Panc1 (cell line): Measurements from ENCODE around the gene CHRND. TPM values are rescaled to one million over a fixed set of nuclear protein-coding genes. Genes with fewer than 3 reads are reported as not detected.

Source experiments
- ATAC-seq: fragments of 200-7000 bp; cut with Tn5 transposase; 2 replicates; pipeline ENCODE4 v1.9.1; 2020; ENCODE audit warnings: mild to moderate bottlenecking, moderate library complexity
- Bru-seq: library from RNA; stranded (reverse); fragments of 400-500 nt; gene quantifications from one replicate; lab custom pipeline; 2021; lab: Mats Ljungman, UMichigan
- BruChase-seq, 2 experiments: library from RNA; stranded (reverse); fragments of 400-500 nt; gene quantifications; one replicate each; lab custom pipeline; 2021; lab: Mats Ljungman, UMichigan
- BruUV-seq: library from RNA; stranded (reverse); fragments of 400-500 nt; replicated peaks from 2 replicates; lab custom pipeline; 2021; lab: Mats Ljungman, UMichigan
- CTCF ChIA-PET: fragments of 300-600 bp; sonication (Branson Sonifier 250); formaldehyde crosslinking; loops from one replicate; lab custom pipeline; 2022; ENCODE audit warnings: antibody characterized with exemption; lab: Charles Lee
- POLR2A ChIA-PET: fragments of 300-600 bp; sonication (Branson Sonifier 250); formaldehyde crosslinking; loops from one replicate; lab custom pipeline; 2022; ENCODE audit warnings: antibody characterized with exemption; lab: Charles Lee
- DNase-seq: peaks from one replicate; pipeline ENCODE4 v3.0.0-alpha.2; 2010; ENCODE audit warnings: low read depth, low spot score
- H3K27ac ChIP-seq: 2 replicates; pipeline ENCODE4 v1.5.1; 2011; ENCODE audit warnings: mild to moderate bottlenecking, low read length, inconsistent platforms
- H3K27me3 ChIP-seq: fragments of 200-500 bp; sonication (Bioruptor generic); 2 replicates; pipeline ENCODE4 v1.6.0; 2014; ENCODE audit warnings: low read length, inconsistent platforms; ENCODE audit not compliant: control insufficient read depth, insufficient read depth
- H3K36me3 ChIP-seq: fragments of 200-500 bp; sonication (Bioruptor generic); 2 replicates; pipeline ENCODE4 v1.5.1; 2014; ENCODE audit warnings: inconsistent platforms, mild to moderate bottlenecking, low read length, moderate library complexity; ENCODE audit not compliant: control insufficient read depth, insufficient read depth
- H3K4me1 ChIP-seq: 2 replicates; pipeline ENCODE4 v1.5.1; 2011; ENCODE audit warnings: inconsistent platforms, mild to moderate bottlenecking, low read length, moderate library complexity; ENCODE audit not compliant: control insufficient read depth, insufficient read depth
- H3K4me3 ChIP-seq, 2 experiments: 2 replicates each; pipeline ENCODE4 v1.5.1; 2011 to 2012; ENCODE audit warnings: low read depth in 2 of 2, low read length in 2 of 2, mild to moderate bottlenecking in 2 of 2, inconsistent platforms in 1 of 2, moderate library complexity in 1 of 2
- H3K9me3 ChIP-seq: fragments of 200-500 bp; sonication (Bioruptor generic); 2 replicates; pipeline ENCODE4 v1.5.1; 2014; ENCODE audit warnings: low read depth, mild to moderate bottlenecking, inconsistent platforms, low read length, moderate library complexity; ENCODE audit not compliant: control insufficient read depth, insufficient read depth
- CTCF ChIP-seq: fragments of 450-650 bp; IDR thresholded peaks from 2 replicates; pipeline ENCODE4 v1.5.1; 2017; ENCODE audit warnings: mild to moderate bottlenecking
- POLR2AphosphoS5 ChIP-seq: IDR thresholded peaks from 2 replicates; pipeline ENCODE4 v1.6.1; 2012; ENCODE audit warnings: mild to moderate bottlenecking, low read depth, low read length, moderate library complexity
- REST ChIP-seq, 2 experiments: IDR thresholded peaks; 2 replicates each; pipeline ENCODE4 v1.6.1; 2011 to 2012; ENCODE audit warnings: low read depth in 2 of 2, control low read depth in 1 of 2, low read length in 1 of 2, mild to moderate bottlenecking in 1 of 2, moderate library complexity in 1 of 2; ENCODE audit not compliant: insufficient read depth in 1 of 2
- SIN3A ChIP-seq: IDR thresholded peaks from 2 replicates; pipeline ENCODE4 v1.6.1; 2012; ENCODE audit warnings: low read depth, mild to moderate bottlenecking, low read length, moderate library complexity, borderline replicate concordance; ENCODE audit not compliant: insufficient read depth
- TCF7L2 ChIP-seq: IDR thresholded peaks from 2 replicates; pipeline ENCODE4 v1.6.1; 2011; ENCODE audit warnings: mild to moderate bottlenecking, low read depth, low read length, inconsistent platforms
- in situ Hi-C: cut with HindIII; loops from 2 replicates; pipeline ENCODE4 v1.10.0; 2016; ENCODE audit warnings: low sequenced_read_pairs, low pct_unique_long_range_greater_than_20kb
- intact Hi-C: fragments of 100-400 bp; cut with micrococcal nuclease; formaldehyde crosslinking; loops from one replicate; pipeline ENCODE4 v1.10.0; 2022; ENCODE audit not compliant: unreplicated experiment
- long read RNA-seq: library from polyadenylated mRNA; unstranded; transcript quantifications from one replicate; pipeline ENCODE4 v2.0.0, GENCODE V29; 2021; ENCODE audit not compliant: unreplicated experiment
- polyA plus RNA-seq: library from polyadenylated mRNA; unstranded; fragments of >200 nt; gene quantifications from one replicate; pipeline ENCODE4 v1.2.1, GENCODE V29; 2012; ENCODE audit warnings: missing spikeins; ENCODE audit not compliant: insufficient read length
- total RNA-seq: library from RNA; stranded (reverse); gene quantifications from one replicate; pipeline ENCODE4 v1.2.1, GENCODE V29; 2021; ENCODE audit not compliant: unreplicated experiment

Gene CHRND
- total RNA-seq: not detected
- not detected for polyA plus RNA-seq
- percentile 7 among the genes with signal in this experiment for Bru-seq, nascent RNA
- BruChase-seq, experiment 1, labeled RNA remaining after a 2-hour chase: not detected
- BruChase-seq, experiment 2, labeled RNA remaining after a 6-hour chase: percentile 12 among the genes with signal in this experiment
- long read RNA-seq: 0 reads

- Histone ChIP-seq H3K36me3 (no peaks in the 10 kb centered on the region), H3K27ac (no peak within 1 kb of the TSS), H3K9me3 (no peaks in the 10 kb centered on the region), H3K4me1 (peaks cover 6% of the 10 kb centered on the region; the same call in 1 of the 2 replicates), H3K4me3 (no peak within 1 kb of the TSS), H3K27me3 (no peaks in the 10 kb centered on the region)
- intact Hi-C loops: loop anchor here (10.0 kb wide), 2 partner anchors 181 to 621 kb away; no protein-coding TSS in a partner anchor
- DNase-seq: no peak
- BruUV-seq: no TSS peak
- POLR2A ChIA-PET: no interaction called here
- CTCF ChIA-PET: interaction anchor here (0.5 kb wide), 1 partner anchor 772 kb away, joined by 4 read pairs; no protein-coding TSS in a partner anchor
- TF ChIP-seq CTCF (no peak), SIN3A (no peak), POLR2AphosphoS5 (no peak), REST (IDR thresholded peaks at IDR 0.05; ENCODE audit: insufficient read depth in 1 of 2, low read depth in 2 of 2, low read length in 1 of 2) (no peak), TCF7L2 (no peak)
- in situ Hi-C loops: no loop called here
- ATAC-seq: no peak
These were observed at the start of gene CHRND for GRCh38 chr2:232525791-232526371. TSS of gene CHRND (plus strand) at chr2:232526160. CDS start at chr2:232526216, 56 bp downstream.

GRCh38 chr2:232476791-232477190 lies 49.2 kb upstream of the CHRND start:
- POLR2A ChIA-PET: no interaction called here
- no peak for DNase-seq
- CTCF ChIA-PET: no interaction called here
- Histone ChIP-seq H3K4me3 (no peak overlapping the region), H3K27me3 (peaks cover 14% of the 10 kb centered on the region), H3K9me3 (no peaks in the 10 kb centered on the region), H3K36me3 (no peaks in the 10 kb centered on the region), H3K27ac (no peak overlapping the region), H3K4me1 (no peaks in the 10 kb centered on the region)
- no TSS peak for BruUV-seq
- no peak for ATAC-seq
- intact Hi-C loops: no loop called here
- in situ Hi-C loops: no loop called here
- TF ChIP-seq TCF7L2 (no peak), REST (IDR thresholded peaks at IDR 0.05; ENCODE audit: insufficient read depth in 1 of 2, low read depth in 2 of 2, low read length in 1 of 2) (no peak), CTCF (no peak), POLR2AphosphoS5 (no peak), SIN3A (no peak)
